ENCODE results near the gene POU2F2.

DNA sequence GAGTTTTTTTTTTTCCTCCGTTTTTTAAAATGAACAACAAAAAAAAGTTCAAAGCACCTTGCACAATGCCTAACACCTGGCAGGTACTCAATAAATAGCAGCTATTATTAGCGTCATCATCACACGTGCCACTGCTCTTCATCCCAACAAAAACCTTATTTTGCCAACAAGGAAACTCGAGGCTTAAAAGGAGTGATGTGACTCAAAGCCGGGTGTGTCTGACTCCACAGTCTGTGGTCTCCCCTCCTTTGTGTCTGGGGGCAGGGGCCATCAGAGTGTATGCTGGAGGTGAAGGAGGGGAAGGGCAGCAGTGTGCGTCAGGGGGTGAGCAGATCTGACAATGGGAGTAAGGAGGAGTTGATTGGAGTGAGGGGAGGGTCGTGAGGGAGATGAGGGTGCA lies 34.1 kb upstream of the POU2F2 start:
- no peak for TF ChIP-seq USF1 (IDR thresholded peaks at IDR 0.05; ENCODE audit: borderline replicate concordance, low read depth)
- no peak for TF ChIP-seq TAF1 (IDR thresholded peaks at IDR 0.05; ENCODE audit: borderline replicate concordance, low read depth, low read length)
- no peak for TF ChIP-seq RFX5 (IDR thresholded peaks at IDR 0.05; ENCODE audit: low read length)
- no peak for TF ChIP-seq CTCF (IDR thresholded peaks at IDR 0.05)
- no peak for TF ChIP-seq YY1 (IDR thresholded peaks at IDR 0.05; ENCODE audit: low read depth)
- no peak for TF ChIP-seq CHD2 (IDR thresholded peaks at IDR 0.05; ENCODE audit: low read length, partially characterized antibody)
- TF ChIP-seq, protein P1, sequence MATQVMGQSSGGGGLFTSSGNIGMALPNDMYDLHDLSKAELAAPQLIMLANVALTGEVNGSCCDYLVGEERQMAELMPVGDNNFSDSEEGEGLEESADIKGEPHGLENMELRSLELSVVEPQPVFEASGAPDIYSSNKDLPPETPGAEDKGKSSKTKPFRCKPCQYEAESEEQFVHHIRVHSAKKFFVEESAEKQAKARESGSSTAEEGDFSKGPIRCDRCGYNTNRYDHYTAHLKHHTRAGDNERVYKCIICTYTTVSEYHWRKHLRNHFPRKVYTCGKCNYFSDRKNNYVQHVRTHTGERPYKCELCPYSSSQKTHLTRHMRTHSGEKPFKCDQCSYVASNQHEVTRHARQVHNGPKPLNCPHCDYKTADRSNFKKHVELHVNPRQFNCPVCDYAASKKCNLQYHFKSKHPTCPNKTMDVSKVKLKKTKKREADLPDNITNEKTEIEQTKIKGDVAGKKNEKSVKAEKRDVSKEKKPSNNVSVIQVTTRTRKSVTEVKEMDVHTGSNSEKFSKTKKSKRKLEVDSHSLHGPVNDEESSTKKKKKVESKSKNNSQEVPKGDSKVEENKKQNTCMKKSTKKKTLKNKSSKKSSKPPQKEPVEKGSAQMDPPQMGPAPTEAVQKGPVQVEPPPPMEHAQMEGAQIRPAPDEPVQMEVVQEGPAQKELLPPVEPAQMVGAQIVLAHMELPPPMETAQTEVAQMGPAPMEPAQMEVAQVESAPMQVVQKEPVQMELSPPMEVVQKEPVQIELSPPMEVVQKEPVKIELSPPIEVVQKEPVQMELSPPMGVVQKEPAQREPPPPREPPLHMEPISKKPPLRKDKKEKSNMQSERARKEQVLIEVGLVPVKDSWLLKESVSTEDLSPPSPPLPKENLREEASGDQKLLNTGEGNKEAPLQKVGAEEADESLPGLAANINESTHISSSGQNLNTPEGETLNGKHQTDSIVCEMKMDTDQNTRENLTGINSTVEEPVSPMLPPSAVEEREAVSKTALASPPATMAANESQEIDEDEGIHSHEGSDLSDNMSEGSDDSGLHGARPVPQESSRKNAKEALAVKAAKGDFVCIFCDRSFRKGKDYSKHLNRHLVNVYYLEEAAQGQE (IDR thresholded peaks at IDR 0.05; ENCODE audit: low read depth, low read length), result no peak
- TF ChIP-seq MAX (IDR thresholded peaks at IDR 0.05; ENCODE audit: low read depth), result no peak
- no peak for TF ChIP-seq SMC3 (IDR thresholded peaks at IDR 0.05; ENCODE audit: low read depth, low read length)

All from SK-N-SH (cell line).